Parathyroid adenoma (tissue), 2 donors: ENCODE results near the gene MAP1B.

Experiments used
- H2AFZ ChIP-seq: fragments of 300-600 bp; sonication (generic); one replicate; pipeline ENCODE4 v1.7.0; 2017; ENCODE audit warnings: antibody characterized with exemption, mild to moderate bottlenecking
- H3K27ac ChIP-seq: fragments of 300-600 bp; sonication (generic); one replicate; pipeline ENCODE4 v1.7.0; 2017
- H3K27me3 ChIP-seq: fragments of 300-600 bp; sonication (generic); one replicate; pipeline ENCODE4 v1.7.0; 2017; ENCODE audit warnings: low read length; ENCODE audit not compliant: control insufficient read depth, insufficient read depth
- H3K36me3 ChIP-seq: fragments of 300-600 bp; sonication (generic); one replicate; pipeline ENCODE4 v1.7.0; 2017; ENCODE audit warnings: low read length; ENCODE audit not compliant: control insufficient read depth, insufficient read depth
- H3K4me1 ChIP-seq: fragments of 300-600 bp; sonication (generic); one replicate; pipeline ENCODE4 v1.7.0; 2017; ENCODE audit warnings: control low read depth
- H3K4me2 ChIP-seq: fragments of 300-600 bp; sonication (generic); one replicate; pipeline ENCODE4 v1.7.0; 2017; ENCODE audit warnings: low read length
- H3K4me3 ChIP-seq: fragments of 300-600 bp; sonication (generic); one replicate; pipeline ENCODE4 v1.7.0; 2017; ENCODE audit warnings: low read depth, low read length
- H3K79me2 ChIP-seq: fragments of 300-600 bp; sonication (generic); one replicate; pipeline ENCODE4 v1.7.0; 2017; ENCODE audit warnings: control low read depth
- H3K9ac ChIP-seq: fragments of 300-600 bp; sonication (generic); one replicate; pipeline ENCODE4 v1.7.0; 2017; ENCODE audit warnings: mild to moderate bottlenecking
- H3K9me3 ChIP-seq: fragments of 300-600 bp; sonication (generic); one replicate; pipeline ENCODE4 v1.7.0; 2017; ENCODE audit warnings: low read length; ENCODE audit not compliant: control insufficient read depth
- TF ChIP-seq, protein P1 (sequence below): fragments of 300-600 bp; sonication (generic); IDR thresholded peaks from one replicate; pipeline ENCODE4 v1.7.0; 2017; ENCODE audit warnings: antibody characterized with exemption, mild to moderate bottlenecking
- donor health status: primary hyperparathyroidism.

MAP1B gene

GRCh38 chr5:72180925-72181324 is 73.7 kb downstream of the MAP1B start:
- Histone ChIP-seq H3K27me3 (no peaks in the 10 kb centered on the region), H3K9ac (no peak overlapping the region), H3K4me1 (no peaks in the 10 kb centered on the region), H3K9me3 (no peaks in the 10 kb centered on the region), H3K79me2 (no peaks in the 10 kb centered on the region), H3K4me2 (no peak overlapping the region), H3K36me3 (no peaks in the 10 kb centered on the region), H3K27ac (no peak overlapping the region), H3K4me3 (no peak overlapping the region), H2AFZ (no peak overlapping the region)
- TF ChIP-seq, protein P1, sequence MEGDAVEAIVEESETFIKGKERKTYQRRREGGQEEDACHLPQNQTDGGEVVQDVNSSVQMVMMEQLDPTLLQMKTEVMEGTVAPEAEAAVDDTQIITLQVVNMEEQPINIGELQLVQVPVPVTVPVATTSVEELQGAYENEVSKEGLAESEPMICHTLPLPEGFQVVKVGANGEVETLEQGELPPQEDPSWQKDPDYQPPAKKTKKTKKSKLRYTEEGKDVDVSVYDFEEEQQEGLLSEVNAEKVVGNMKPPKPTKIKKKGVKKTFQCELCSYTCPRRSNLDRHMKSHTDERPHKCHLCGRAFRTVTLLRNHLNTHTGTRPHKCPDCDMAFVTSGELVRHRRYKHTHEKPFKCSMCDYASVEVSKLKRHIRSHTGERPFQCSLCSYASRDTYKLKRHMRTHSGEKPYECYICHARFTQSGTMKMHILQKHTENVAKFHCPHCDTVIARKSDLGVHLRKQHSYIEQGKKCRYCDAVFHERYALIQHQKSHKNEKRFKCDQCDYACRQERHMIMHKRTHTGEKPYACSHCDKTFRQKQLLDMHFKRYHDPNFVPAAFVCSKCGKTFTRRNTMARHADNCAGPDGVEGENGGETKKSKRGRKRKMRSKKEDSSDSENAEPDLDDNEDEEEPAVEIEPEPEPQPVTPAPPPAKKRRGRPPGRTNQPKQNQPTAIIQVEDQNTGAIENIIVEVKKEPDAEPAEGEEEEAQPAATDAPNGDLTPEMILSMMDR = no peak

- TF ChIP-seq, protein P1 = no peak
- no peak overlapping the region for H3K27ac ChIP-seq
Measured at GRCh38 chr5:72182686-72183085, 75.4 kb downstream of the MAP1B start.

DNA sequence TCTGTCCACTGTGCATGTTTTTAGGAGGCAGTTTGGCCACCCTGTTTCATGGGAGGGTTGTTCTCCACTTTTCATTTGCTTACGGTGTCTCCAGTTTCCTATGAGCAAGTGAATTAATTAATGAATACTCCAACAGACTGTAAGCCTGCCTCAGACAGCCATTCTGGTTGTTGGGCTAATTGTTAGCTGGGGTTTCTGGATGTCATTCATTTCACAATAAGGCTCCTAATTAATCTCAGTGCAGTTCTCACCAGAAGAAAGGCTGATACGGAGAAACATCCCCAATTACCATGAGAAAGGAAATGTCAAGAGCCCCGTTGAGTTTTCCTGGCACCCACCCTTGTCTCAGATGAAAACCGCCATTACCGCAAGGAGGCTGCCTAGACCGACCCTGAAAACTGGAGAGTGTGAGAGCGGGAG is 75.8 kb downstream of the MAP1B start:
- no peak overlapping the region for H3K4me3 ChIP-seq
- no peaks in the 10 kb centered on the region for H3K4me1 ChIP-seq
- H3K27me3 ChIP-seq = no peaks in the 10 kb centered on the region
- H3K9me3 ChIP-seq = no peaks in the 10 kb centered on the region
- H3K27ac ChIP-seq = no peak overlapping the region
- H3K4me2 ChIP-seq = no peak overlapping the region
- no peak overlapping the region for H3K9ac ChIP-seq
- H2AFZ ChIP-seq = no peak overlapping the region
- no peaks in the 10 kb centered on the region for H3K36me3 ChIP-seq
- TF ChIP-seq, protein P1 = no peak
- H3K79me2 ChIP-seq = no peaks in the 10 kb centered on the region

More at GRCh38 chr5:72182686-72183085, 75.4 kb downstream of the MAP1B start:
- no peak overlapping the region for H3K4me2 ChIP-seq
- H3K79me2 ChIP-seq = no peaks in the 10 kb centered on the region
- no peak overlapping the region for H3K4me3 ChIP-seq
- H3K9me3 ChIP-seq = no peaks in the 10 kb centered on the region
- no peaks in the 10 kb centered on the region for H3K27me3 ChIP-seq
- no peaks in the 10 kb centered on the region for H3K4me1 ChIP-seq
- no peak overlapping the region for H3K9ac ChIP-seq
- H3K36me3 ChIP-seq = no peaks in the 10 kb centered on the region
- H2AFZ ChIP-seq = no peak overlapping the region

- Histone ChIP-seq H3K4me3 (no peak overlapping the region), H3K36me3 (no peaks in the 10 kb centered on the region), H3K27me3 (no peaks in the 10 kb centered on the region)
Measured at GRCh38 chr5:72184408-72184807, 77.1 kb downstream of the MAP1B start.

More at GRCh38 chr5:72184408-72184807, 77.1 kb downstream of the MAP1B start:
- Histone ChIP-seq H3K27ac (no peak overlapping the region), H3K4me2 (no peak overlapping the region), H3K4me1 (no peaks in the 10 kb centered on the region), H2AFZ (no peak overlapping the region), H3K79me2 (no peaks in the 10 kb centered on the region), H3K9me3 (no peaks in the 10 kb centered on the region), H3K9ac (no peak overlapping the region)
- TF ChIP-seq, protein P1 = no peak
